ENCODE data around the gene PLCB2. TPM values are rescaled to one million over a fixed set of nuclear protein-coding genes. Genes with fewer than 3 reads are reported as not detected.

The PLCB2 gene
- polyA plus RNA-seq, 1 donor from 2014 or later = 7.4 TPM

DNA sequence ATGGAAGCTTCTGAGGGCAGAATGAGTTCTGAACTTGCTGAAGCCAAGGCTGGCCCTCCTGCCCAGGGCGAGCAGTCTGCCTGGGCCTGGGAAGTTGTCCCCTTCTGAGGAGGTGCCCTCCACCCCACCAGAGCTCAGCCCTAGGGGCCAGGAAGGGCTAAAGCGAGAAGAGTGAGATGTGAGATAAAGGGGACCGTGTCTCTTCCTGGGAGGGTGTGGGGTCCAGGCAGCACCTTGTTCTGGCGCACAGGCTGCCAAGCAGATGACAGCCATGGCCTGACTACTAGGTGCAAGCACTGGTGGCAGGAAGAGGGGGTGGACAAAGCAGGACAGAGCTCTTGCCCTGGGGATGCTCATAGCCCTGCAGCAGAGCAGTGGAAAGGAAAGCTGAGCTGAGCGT lies 65.1 kb downstream of the PLCB2 start:
- no peaks in the 10 kb centered on the region for H4K20me1 ChIP-seq (ENCODE audit: insufficient read depth)
- no peak overlapping the region for H3K4me3 ChIP-seq (ENCODE audit: low read length)
- H3K27me3 ChIP-seq (ENCODE audit: insufficient read depth, low read depth, low read length) = no peaks in the 10 kb centered on the region
- H2AFZ ChIP-seq (ENCODE audit: low read depth, low read length) = no peak overlapping the region
- H3K4me2 ChIP-seq (ENCODE audit: low read length) = no peak overlapping the region
- H3K27ac ChIP-seq (ENCODE audit: low read length) = no peak overlapping the region
- no peaks in the 10 kb centered on the region for H3K9me2 ChIP-seq (ENCODE audit: insufficient read depth, low read length)
- no peak overlapping the region for H3K9ac ChIP-seq (ENCODE audit: low read length)
- no peaks in the 10 kb centered on the region for H3K36me3 ChIP-seq (ENCODE audit: insufficient read depth, low read length)
- no peaks in the 10 kb centered on the region for H3F3A ChIP-seq (ENCODE audit: insufficient read depth, low read length, poor library complexity, severe bottlenecking)
- TF ChIP-seq EZH2 (IDR thresholded peaks at IDR 0.05; ENCODE audit: borderline replicate concordance, insufficient read depth, low read length, poor library complexity, severe bottlenecking) (no peak), MXI1 (conservative IDR thresholded peaks at IDR 0.05; ENCODE audit: poor library complexity, severe bottlenecking) (no peak), SMC3 (conservative IDR thresholded peaks at IDR 0.05; ENCODE audit: poor library complexity) (no peak), POLR2AphosphoS5 (IDR thresholded peaks at IDR 0.05) (no peak), TAF1 (IDR thresholded peaks at IDR 0.05; ENCODE audit: low read depth) (no peak), EP300 (conservative IDR thresholded peaks at IDR 0.05; ENCODE audit: poor library complexity, severe bottlenecking) (no peak), RAD21 (conservative IDR thresholded peaks at IDR 0.05) (no peak)
- TF ChIP-seq, protein P1, sequence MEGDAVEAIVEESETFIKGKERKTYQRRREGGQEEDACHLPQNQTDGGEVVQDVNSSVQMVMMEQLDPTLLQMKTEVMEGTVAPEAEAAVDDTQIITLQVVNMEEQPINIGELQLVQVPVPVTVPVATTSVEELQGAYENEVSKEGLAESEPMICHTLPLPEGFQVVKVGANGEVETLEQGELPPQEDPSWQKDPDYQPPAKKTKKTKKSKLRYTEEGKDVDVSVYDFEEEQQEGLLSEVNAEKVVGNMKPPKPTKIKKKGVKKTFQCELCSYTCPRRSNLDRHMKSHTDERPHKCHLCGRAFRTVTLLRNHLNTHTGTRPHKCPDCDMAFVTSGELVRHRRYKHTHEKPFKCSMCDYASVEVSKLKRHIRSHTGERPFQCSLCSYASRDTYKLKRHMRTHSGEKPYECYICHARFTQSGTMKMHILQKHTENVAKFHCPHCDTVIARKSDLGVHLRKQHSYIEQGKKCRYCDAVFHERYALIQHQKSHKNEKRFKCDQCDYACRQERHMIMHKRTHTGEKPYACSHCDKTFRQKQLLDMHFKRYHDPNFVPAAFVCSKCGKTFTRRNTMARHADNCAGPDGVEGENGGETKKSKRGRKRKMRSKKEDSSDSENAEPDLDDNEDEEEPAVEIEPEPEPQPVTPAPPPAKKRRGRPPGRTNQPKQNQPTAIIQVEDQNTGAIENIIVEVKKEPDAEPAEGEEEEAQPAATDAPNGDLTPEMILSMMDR (IDR thresholded peaks at IDR 0.05; ENCODE audit: poor library complexity, severe bottlenecking) = no peak
- TF ChIP-seq, protein P2, sequence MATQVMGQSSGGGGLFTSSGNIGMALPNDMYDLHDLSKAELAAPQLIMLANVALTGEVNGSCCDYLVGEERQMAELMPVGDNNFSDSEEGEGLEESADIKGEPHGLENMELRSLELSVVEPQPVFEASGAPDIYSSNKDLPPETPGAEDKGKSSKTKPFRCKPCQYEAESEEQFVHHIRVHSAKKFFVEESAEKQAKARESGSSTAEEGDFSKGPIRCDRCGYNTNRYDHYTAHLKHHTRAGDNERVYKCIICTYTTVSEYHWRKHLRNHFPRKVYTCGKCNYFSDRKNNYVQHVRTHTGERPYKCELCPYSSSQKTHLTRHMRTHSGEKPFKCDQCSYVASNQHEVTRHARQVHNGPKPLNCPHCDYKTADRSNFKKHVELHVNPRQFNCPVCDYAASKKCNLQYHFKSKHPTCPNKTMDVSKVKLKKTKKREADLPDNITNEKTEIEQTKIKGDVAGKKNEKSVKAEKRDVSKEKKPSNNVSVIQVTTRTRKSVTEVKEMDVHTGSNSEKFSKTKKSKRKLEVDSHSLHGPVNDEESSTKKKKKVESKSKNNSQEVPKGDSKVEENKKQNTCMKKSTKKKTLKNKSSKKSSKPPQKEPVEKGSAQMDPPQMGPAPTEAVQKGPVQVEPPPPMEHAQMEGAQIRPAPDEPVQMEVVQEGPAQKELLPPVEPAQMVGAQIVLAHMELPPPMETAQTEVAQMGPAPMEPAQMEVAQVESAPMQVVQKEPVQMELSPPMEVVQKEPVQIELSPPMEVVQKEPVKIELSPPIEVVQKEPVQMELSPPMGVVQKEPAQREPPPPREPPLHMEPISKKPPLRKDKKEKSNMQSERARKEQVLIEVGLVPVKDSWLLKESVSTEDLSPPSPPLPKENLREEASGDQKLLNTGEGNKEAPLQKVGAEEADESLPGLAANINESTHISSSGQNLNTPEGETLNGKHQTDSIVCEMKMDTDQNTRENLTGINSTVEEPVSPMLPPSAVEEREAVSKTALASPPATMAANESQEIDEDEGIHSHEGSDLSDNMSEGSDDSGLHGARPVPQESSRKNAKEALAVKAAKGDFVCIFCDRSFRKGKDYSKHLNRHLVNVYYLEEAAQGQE (IDR thresholded peaks at IDR 0.05; ENCODE audit: borderline replicate concordance) = no peak
- H3K79me2 ChIP-seq (replicated peaks; ENCODE audit: insufficient read depth, low read length) = no peaks in the 10 kb centered on the region
- no peaks in the 10 kb centered on the region for H3K9me3 ChIP-seq (ENCODE audit: low read length)

DNA sequence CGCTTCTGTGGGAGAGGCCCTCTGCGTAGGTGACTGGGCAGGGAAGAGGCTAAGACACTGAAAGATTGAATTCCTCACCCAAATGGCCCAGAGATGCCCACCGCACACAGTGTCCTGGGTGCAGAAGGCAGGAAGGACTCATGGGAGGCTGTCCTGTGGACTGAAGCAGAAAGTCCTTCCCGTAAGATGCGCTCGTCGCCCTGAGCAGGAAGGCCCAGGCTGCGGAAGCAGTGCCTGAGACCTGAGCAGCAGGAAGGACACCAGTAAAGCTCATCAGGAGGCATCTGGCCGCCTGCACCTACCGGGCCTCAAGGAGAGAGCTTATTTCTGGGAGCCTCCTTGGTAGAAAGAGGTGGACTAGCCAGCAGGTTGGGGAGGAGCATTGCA lies 65.5 kb downstream of the PLCB2 start:
- TF ChIP-seq, protein P2 (IDR thresholded peaks at IDR 0.05; ENCODE audit: borderline replicate concordance) = no peak
- no peak for TF ChIP-seq RAD21 (conservative IDR thresholded peaks at IDR 0.05)
- TF ChIP-seq POLR2AphosphoS5 (IDR thresholded peaks at IDR 0.05) = no peak
- TF ChIP-seq, protein P1 (IDR thresholded peaks at IDR 0.05; ENCODE audit: poor library complexity, severe bottlenecking) = no peak
- no peak for TF ChIP-seq MXI1 (conservative IDR thresholded peaks at IDR 0.05; ENCODE audit: poor library complexity, severe bottlenecking)
- TF ChIP-seq TAF1 (IDR thresholded peaks at IDR 0.05; ENCODE audit: low read depth) = no peak
- TF ChIP-seq EP300 (conservative IDR thresholded peaks at IDR 0.05; ENCODE audit: poor library complexity, severe bottlenecking) = no peak
- TF ChIP-seq EZH2 (IDR thresholded peaks at IDR 0.05; ENCODE audit: borderline replicate concordance, insufficient read depth, low read length, poor library complexity, severe bottlenecking) = no peak
- TF ChIP-seq SMC3 (conservative IDR thresholded peaks at IDR 0.05; ENCODE audit: poor library complexity) = no peak
- Histone ChIP-seq H3K27ac (ENCODE audit: low read length) (no peak overlapping the region), H4K20me1 (ENCODE audit: insufficient read depth) (no peaks in the 10 kb centered on the region), H3K4me3 (ENCODE audit: low read length) (no peak overlapping the region), H3K4me2 (ENCODE audit: low read length) (no peak overlapping the region), H3K9ac (ENCODE audit: low read length) (no peak overlapping the region), H2AFZ (ENCODE audit: low read depth, low read length) (no peak overlapping the region), H3F3A (ENCODE audit: insufficient read depth, low read length, poor library complexity, severe bottlenecking) (no peaks in the 10 kb centered on the region), H3K36me3 (ENCODE audit: insufficient read depth, low read length) (no peaks in the 10 kb centered on the region), H3K9me3 (ENCODE audit: low read length) (no peaks in the 10 kb centered on the region), H3K27me3 (ENCODE audit: insufficient read depth, low read depth, low read length) (no peaks in the 10 kb centered on the region), H3K79me2 (replicated peaks; ENCODE audit: insufficient read depth, low read length) (no peaks in the 10 kb centered on the region), H3K9me2 (ENCODE audit: insufficient read depth, low read length) (no peaks in the 10 kb centered on the region)
